Measurements from ENCODE around the gene RAPGEF1. TPM values are rescaled to one million over a fixed set of nuclear protein-coding genes. Genes with fewer than 3 reads are reported as not detected.
A peak's percentile ranks its signal among the peaks of the same experiment; 100 is the strongest.

The RAPGEF1 gene
- total RNA-seq, 1 experiment from 2014 or later, result 25.2 TPM

- Histone ChIP-seq H3K27me3 (ENCODE audit: low read length) (peaks cover 6% of the 10 kb centered on the region; the same call in 1 of the 2 replicates), H3K79me2 (ENCODE audit: low read length) (no peaks in the 10 kb centered on the region), H4K20me1 (ENCODE audit: low read length) (no peaks in the 10 kb centered on the region), H3K4me2 (ENCODE audit: low read length) (no peak overlapping the region), H3K9me3 (ENCODE audit: low read length) (no peaks in the 10 kb centered on the region), H3K27ac (ENCODE audit: low read length) (no peak overlapping the region), H2AFZ (ENCODE audit: low read length) (no peak overlapping the region), H3K9me2 (replicated peaks; ENCODE audit: low read length) (no peaks in the 10 kb centered on the region), H3K4me1 (ENCODE audit: insufficient read depth, low read length) (no peaks in the 10 kb centered on the region), H3F3A (ENCODE audit: low read length, unreplicated experiment) (no peaks in the 10 kb centered on the region), H3K9ac (ENCODE audit: low read length) (no peak overlapping the region), H3K36me3 (ENCODE audit: low read depth, low read length) (no peaks in the 10 kb centered on the region), H3K4me3 (ENCODE audit: low read length) (no peak overlapping the region)
- ChIA-PET CTCF (no interaction called here), POLR2A (ENCODE audit: unreplicated experiment) (no interaction called here)
- intact Hi-C loops (cut with micrococcal nuclease), result no loop called here
- no TSS peak for BruUV-seq (replicated peaks)
- DNase-seq, result peak; percentile 39
- ATAC-seq, result no peak; the same call in 1 of the 2 replicates
- TF ChIP-seq CTCF (conservative IDR thresholded peaks at IDR 0.05; ENCODE audit: low read depth, low read length) (no peak), EZH2phosphoT487 (IDR thresholded peaks at IDR 0.05; ENCODE audit: borderline replicate concordance, low read length) (no peak), EZH2 (IDR thresholded peaks at IDR 0.05; ENCODE audit: low read length, unreplicated experiment) (no peak)
Measured at GRCh38 chr9:131776473-131776872, 36.6 kb upstream of the RAPGEF1 start.

DNA sequence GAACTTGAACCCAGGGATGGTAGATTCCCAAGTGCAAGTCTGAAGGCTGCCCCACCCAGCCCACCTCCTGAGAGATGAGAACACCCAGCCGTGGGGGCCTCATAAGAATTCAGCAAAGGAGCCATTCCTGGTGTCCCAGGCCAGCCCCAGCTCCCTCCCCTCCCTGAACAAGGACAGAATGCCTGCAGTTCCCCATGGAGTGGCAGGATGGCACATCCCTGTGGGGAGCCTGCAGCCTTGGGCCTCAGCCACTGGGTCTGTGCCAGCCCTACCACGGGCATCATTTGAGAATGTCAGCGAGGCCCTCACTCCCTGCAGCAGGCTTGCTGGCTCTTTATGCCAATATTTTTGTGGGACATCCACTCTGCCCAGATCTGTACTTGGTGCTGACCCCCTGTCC, 36.2 kb upstream of the RAPGEF1 start:
- Histone ChIP-seq H2AFZ (ENCODE audit: low read length) (no peak overlapping the region), H3K4me2 (ENCODE audit: low read length) (no peak overlapping the region), H3K79me2 (ENCODE audit: low read length) (no peaks in the 10 kb centered on the region), H3F3A (ENCODE audit: low read length, unreplicated experiment) (no peaks in the 10 kb centered on the region), H3K4me1 (ENCODE audit: insufficient read depth, low read length) (no peaks in the 10 kb centered on the region), H3K9me3 (ENCODE audit: low read length) (no peaks in the 10 kb centered on the region), H4K20me1 (ENCODE audit: low read length) (no peaks in the 10 kb centered on the region), H3K4me3 (ENCODE audit: low read length) (no peak overlapping the region), H3K9me2 (replicated peaks; ENCODE audit: low read length) (no peaks in the 10 kb centered on the region), H3K27me3 (ENCODE audit: low read length) (peaks cover 4% of the 10 kb centered on the region; the same call in 1 of the 2 replicates), H3K36me3 (ENCODE audit: low read depth, low read length) (no peaks in the 10 kb centered on the region), H3K9ac (ENCODE audit: low read length) (no peak overlapping the region), H3K27ac (ENCODE audit: low read length) (no peak overlapping the region)
- ChIA-PET POLR2A (ENCODE audit: unreplicated experiment) (no interaction called here), CTCF (no interaction called here)
- no peak for TF ChIP-seq EZH2 (IDR thresholded peaks at IDR 0.05; ENCODE audit: low read length, unreplicated experiment)
- no peak for TF ChIP-seq CTCF (conservative IDR thresholded peaks at IDR 0.05; ENCODE audit: low read depth, low read length)
- TF ChIP-seq EZH2phosphoT487 (IDR thresholded peaks at IDR 0.05; ENCODE audit: borderline replicate concordance, low read length), result no peak
- DNase-seq (no peak), ATAC-seq (no peak)
- intact Hi-C loops (cut with micrococcal nuclease), result no loop called here
- BruUV-seq (replicated peaks), result no TSS peak

GRCh38 chr9:131774636-131775035, 34.8 kb upstream of the RAPGEF1 start:
- Histone ChIP-seq H2AFZ (ENCODE audit: low read length) (no peak overlapping the region), H3K36me3 (ENCODE audit: low read depth, low read length) (no peaks in the 10 kb centered on the region), H3K9ac (ENCODE audit: low read length) (no peak overlapping the region), H3K79me2 (ENCODE audit: low read length) (no peaks in the 10 kb centered on the region), H3K27ac (ENCODE audit: low read length) (no peak overlapping the region), H3K4me2 (ENCODE audit: low read length) (no peak overlapping the region), H3K9me3 (ENCODE audit: low read length) (no peaks in the 10 kb centered on the region), H3K4me1 (ENCODE audit: insufficient read depth, low read length) (no peaks in the 10 kb centered on the region), H4K20me1 (ENCODE audit: low read length) (no peaks in the 10 kb centered on the region), H3K4me3 (ENCODE audit: low read length) (no peak overlapping the region), H3K9me2 (replicated peaks; ENCODE audit: low read length) (no peaks in the 10 kb centered on the region), H3K27me3 (ENCODE audit: low read length) (0 out of 2 replicates have a peak, but pooled peaks cover 9% of the 10 kb centered on the region), H3F3A (ENCODE audit: low read length, unreplicated experiment) (no peaks in the 10 kb centered on the region)
- ChIA-PET POLR2A (ENCODE audit: unreplicated experiment) (no interaction called here), CTCF (no interaction called here)
- no peak for ATAC-seq
- no peak for DNase-seq
- TF ChIP-seq CTCF (conservative IDR thresholded peaks at IDR 0.05; ENCODE audit: low read depth, low read length) (no peak), EZH2 (IDR thresholded peaks at IDR 0.05; ENCODE audit: low read length, unreplicated experiment) (no peak)
- BruUV-seq (replicated peaks), result no TSS peak
- intact Hi-C loops (cut with micrococcal nuclease), result no loop called here

Measured in PC-3 (cell line).